SJSA1 (cell line): ENCODE measurements around the gene HPSE2. TPM values are rescaled to one million over a fixed set of nuclear protein-coding genes. Genes with fewer than 3 reads are reported as not detected.

Experiments used
- DNase-seq, 2 experiments: peaks; one replicate each; pipeline ENCODE4 v3.0.0-alpha.2; 2015 to 2020; ENCODE audit warnings: low spot score in 2 of 2, low read depth in 1 of 2
- H3K27ac ChIP-seq: fragments of 250-450 bp; sonication (Bioruptor Pico); 2 replicates; pipeline ENCODE4 v1.5.1; 2020; ENCODE audit warnings: mild to moderate bottlenecking, moderate library complexity
- H3K27me3 ChIP-seq: fragments of 250-450 bp; sonication (Bioruptor Pico); replicated peaks from 2 replicates; pipeline ENCODE4 v1.5.1; 2020; ENCODE audit warnings: mild to moderate bottlenecking, moderate library complexity
- H3K36me3 ChIP-seq: fragments of 250-450 bp; sonication (Bioruptor Pico); 2 replicates; pipeline ENCODE4 v1.5.1; 2020; ENCODE audit warnings: mild to moderate bottlenecking
- H3K4me1 ChIP-seq: fragments of 250-450 bp; sonication (Bioruptor Pico); replicated peaks from 2 replicates; pipeline ENCODE4 v1.6.1; 2021; ENCODE audit warnings: mild to moderate bottlenecking
- H3K4me3 ChIP-seq: fragments of 250-450 bp; sonication (Bioruptor Pico); 2 replicates; pipeline ENCODE4 v1.5.1; 2020; ENCODE audit warnings: mild to moderate bottlenecking
- H3K9me3 ChIP-seq: fragments of 250-450 bp; sonication (Bioruptor Pico); replicated peaks from 2 replicates; pipeline ENCODE4 v1.5.1; 2020; ENCODE audit warnings: mild to moderate bottlenecking
- total RNA-seq: library from RNA; depleted of rRNA; stranded (reverse); fragments of >200 nt; shearing (Covaris generic); gene quantifications from 2 replicates; pipeline ENCODE4 v1.2.3, GENCODE V29; 2014; rRNA removed

HPSE2 gene
- total RNA-seq, 1 experiment from 2014 or later, result not detected

DNA sequence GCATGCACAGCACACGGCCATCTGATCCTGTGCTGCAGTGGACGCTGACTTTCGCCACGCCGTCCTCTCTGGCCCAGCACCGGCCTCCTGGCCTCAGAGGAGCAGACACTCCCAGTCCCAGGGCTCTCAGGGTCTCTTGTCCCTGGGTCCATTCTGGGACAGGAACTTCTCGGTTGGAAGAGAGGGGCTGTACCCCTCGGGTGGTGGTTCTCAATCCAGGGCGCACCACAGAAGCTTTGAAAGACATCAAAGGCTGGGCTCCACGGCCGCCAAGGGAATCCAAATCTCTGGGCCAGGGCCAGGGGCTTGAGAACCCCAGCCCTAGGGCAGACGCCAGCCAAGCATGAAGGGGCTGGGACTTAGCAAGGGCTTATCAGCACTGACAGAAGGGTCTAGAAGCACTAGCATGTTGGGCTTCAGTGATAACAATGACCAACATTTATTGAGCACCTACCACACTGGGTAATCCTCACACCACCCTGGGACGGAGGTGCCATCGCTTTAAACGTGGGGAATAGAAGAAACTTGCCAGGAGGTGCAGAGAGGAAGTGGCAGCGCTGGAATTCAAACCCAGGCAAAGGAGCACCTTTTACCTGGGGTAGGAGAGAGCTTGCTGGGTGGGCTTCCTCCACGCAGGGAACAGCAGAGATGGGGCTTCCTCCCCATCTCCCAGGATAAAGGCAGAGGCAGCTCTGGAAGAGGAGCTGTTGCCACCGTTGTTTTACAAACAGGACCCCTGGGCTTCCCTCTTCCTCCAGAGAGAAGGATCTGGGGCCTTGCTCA, 818.9 kb downstream of the HPSE2 start:
- Histone ChIP-seq H3K36me3 (peaks cover 31% of the 10 kb centered on the region), H3K9me3 (no peaks in the 10 kb centered on the region), H3K4me3 (no peak overlapping the region), H3K27me3 (no peaks in the 10 kb centered on the region), H3K27ac (no peak overlapping the region), H3K4me1 (peaks cover 17% of the 10 kb centered on the region)
- DNase-seq, result peak in 1 of 2 experiments; percentile 15

DNA sequence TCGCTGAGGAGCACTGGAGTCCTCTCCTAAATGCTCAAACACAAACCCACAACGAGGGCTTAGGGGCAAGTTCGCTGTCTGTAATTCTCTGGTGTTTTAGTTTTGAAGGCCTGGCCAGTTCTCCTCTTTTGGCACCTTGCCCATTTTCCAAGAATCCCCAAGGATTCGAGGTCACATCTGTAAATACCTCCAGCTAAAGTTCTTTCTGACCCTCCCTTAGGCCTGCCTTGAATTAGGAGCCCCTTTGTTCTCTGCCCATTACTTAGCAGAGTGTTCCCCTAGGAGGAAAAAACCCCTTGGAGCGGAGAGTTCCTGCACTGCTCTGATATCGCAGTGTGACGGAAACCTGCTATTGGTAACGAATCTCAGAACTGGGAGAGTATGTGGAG, 819.9 kb downstream of the HPSE2 start:
- no peaks in the 10 kb centered on the region for H3K27me3 ChIP-seq
- H3K4me1 ChIP-seq, result peaks cover 17% of the 10 kb centered on the region
- no peak overlapping the region for H3K4me3 ChIP-seq
- no peaks in the 10 kb centered on the region for H3K9me3 ChIP-seq
- no peak overlapping the region for H3K27ac ChIP-seq
- no peak for DNase-seq
- H3K36me3 ChIP-seq, result peaks cover 23% of the 10 kb centered on the region

DNA sequence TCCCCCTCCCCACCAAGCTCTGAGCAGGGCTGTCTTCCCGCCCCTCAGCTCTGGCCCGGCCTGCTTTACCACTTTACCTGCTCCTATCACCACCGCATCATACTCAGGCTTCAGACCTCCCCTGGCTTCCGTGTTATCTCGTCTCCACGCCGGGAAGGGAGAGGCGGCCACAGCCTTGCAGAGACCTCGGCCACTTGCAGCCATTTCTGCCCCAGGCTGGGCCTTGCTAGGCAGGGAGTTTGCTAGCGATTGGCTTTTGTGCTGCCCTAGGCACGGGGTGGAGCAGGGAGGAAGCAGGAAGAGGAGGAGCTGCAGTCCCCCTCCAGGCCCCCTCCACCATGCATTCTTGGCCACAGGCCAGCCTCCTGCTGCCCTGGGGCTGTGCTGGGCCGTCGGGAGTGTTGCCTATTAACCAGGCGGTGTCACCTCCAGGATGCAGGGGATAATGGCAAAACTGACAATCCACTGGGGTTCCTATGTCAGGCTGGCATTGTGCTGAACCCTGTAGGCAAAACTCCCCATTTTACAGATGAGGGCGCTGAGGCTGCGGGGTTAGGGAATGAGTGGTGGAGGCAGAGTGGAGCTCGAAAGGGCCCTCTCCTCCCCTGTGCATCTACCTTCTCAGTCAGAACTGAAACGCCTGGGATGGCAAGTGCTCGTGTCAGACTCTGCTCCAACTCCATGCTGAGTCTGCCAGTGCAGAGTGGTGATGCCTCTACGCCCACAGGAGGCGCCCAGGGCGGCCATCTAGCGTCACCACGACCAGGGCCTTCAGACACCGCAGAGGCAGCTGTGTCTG, 820.5 kb downstream of the HPSE2 start, which contains the start of gene PYROXD2:
Gene PYROXD2 (minus strand): TSS at position 251 of the 799 bp plus-strand sequence. CDS start 47 bp downstream, at position 204.
- Histone ChIP-seq H3K36me3 (peaks cover 22% of the 10 kb centered on the region), H3K27ac (peak within 1 kb of the TSS; percentile 35), H3K4me1 (peaks cover 17% of the 10 kb centered on the region), H3K4me3 (peak within 1 kb of the TSS; percentile 52), H3K27me3 (no peaks in the 10 kb centered on the region), H3K9me3 (no peaks in the 10 kb centered on the region)
- DNase-seq, result peak; percentile 90 to 96

DNA sequence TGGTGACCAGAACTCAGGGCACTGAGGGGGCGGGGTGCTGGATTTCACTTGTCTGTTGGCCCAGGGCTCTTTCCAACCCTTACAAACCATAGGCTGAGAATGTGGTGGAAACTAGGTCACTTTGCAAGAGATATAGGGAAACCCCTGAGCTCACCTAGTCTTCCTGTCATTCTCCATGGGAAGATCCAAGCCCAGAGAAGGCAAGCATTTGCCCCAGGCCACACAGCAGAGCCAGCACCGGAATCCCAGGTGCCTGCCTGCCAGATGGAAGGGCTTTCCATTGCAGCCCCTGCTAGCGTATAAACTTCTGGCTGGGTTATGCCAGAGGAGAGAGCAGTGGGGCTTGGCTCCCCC, 821.1 kb downstream of the HPSE2 start:
- H3K27ac ChIP-seq, result peak overlapping the region; percentile 35
- no peaks in the 10 kb centered on the region for H3K9me3 ChIP-seq
- peak overlapping the region; percentile 52 for H3K4me3 ChIP-seq
- peaks cover 17% of the 10 kb centered on the region for H3K4me1 ChIP-seq
- H3K27me3 ChIP-seq, result no peaks in the 10 kb centered on the region
- DNase-seq, result peak in 1 of 2 experiments; percentile 12
- peaks cover 17% of the 10 kb centered on the region for H3K36me3 ChIP-seq

DNA sequence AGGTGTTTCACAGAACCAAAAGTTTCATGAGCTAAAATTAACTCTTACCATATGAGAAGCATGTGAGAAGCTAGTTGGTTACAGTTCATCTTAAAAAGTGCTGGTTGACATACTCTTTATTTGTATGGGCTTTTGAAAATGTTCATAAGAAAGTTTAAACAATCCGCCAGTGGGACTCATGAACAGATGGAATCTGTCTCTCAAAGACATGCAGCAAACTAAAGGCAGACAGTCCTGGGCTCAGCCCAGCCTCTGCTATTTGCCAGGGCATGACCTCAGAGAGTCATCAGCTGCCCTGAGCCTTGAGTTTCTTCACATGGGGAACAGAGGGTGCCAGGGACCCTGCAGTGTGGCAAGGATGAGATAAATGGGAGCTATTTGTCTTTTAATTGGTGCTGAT, 823.9 kb downstream of the HPSE2 start:
- peaks cover 6% of the 10 kb centered on the region for H3K36me3 ChIP-seq
- peaks cover 17% of the 10 kb centered on the region for H3K4me1 ChIP-seq
- H3K9me3 ChIP-seq, result no peaks in the 10 kb centered on the region
- no peak overlapping the region for H3K27ac ChIP-seq
- H3K4me3 ChIP-seq, result no peak overlapping the region
- DNase-seq, result no peak
- H3K27me3 ChIP-seq, result no peaks in the 10 kb centered on the region

DNA sequence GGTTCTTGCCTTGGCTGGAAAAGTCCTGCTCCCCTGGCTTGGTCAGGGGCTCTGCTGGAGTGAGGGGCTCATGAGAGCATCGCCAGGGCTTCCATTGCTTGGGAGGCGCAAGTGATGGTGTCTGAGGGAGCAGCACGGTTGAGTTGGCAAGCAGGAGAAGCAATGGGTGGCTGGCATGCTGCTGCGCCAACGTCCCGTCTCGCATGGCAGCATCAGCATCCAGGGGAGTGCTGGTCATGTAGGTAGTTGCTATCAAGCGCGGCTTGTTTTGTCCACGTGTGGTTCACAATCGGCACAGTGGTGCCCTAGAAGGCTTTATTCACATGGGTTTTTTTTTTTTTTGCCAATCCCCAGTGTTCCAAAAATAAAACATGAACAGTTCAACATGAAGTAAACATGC, 824.5 kb downstream of the HPSE2 start:
- H3K36me3 ChIP-seq, result peaks cover 6% of the 10 kb centered on the region
- H3K4me3 ChIP-seq, result no peak overlapping the region
- DNase-seq, result no peak
- peaks cover 17% of the 10 kb centered on the region for H3K4me1 ChIP-seq
- H3K9me3 ChIP-seq, result no peaks in the 10 kb centered on the region
- H3K27ac ChIP-seq, result no peak overlapping the region
- H3K27me3 ChIP-seq, result no peaks in the 10 kb centered on the region

DNA sequence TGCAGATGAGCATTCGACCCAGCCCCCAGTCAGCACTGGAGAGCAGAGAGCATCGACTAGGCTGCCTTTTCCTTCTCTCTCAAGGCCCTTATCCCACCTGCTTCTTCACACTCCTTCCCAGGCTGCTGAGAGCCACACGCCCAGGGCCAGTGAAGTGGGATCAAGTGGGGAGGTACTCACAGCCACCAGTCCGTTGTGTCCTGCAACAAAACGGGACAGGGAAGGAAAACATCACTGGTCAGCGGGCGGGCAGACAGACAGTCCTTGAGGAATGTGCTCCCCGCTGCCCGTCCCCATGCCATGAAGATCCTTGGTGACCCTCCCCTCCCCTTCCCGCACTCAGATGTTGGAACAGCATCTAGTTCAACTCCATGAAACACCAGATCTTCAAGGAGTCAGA, 824.9 kb downstream of the HPSE2 start:
- H3K4me3 ChIP-seq, result no peak overlapping the region
- H3K4me1 ChIP-seq, result peaks cover 16% of the 10 kb centered on the region
- peaks cover 6% of the 10 kb centered on the region for H3K36me3 ChIP-seq
- no peaks in the 10 kb centered on the region for H3K27me3 ChIP-seq
- H3K9me3 ChIP-seq, result no peaks in the 10 kb centered on the region
- H3K27ac ChIP-seq, result no peak overlapping the region
- DNase-seq, result no peak

DNA sequence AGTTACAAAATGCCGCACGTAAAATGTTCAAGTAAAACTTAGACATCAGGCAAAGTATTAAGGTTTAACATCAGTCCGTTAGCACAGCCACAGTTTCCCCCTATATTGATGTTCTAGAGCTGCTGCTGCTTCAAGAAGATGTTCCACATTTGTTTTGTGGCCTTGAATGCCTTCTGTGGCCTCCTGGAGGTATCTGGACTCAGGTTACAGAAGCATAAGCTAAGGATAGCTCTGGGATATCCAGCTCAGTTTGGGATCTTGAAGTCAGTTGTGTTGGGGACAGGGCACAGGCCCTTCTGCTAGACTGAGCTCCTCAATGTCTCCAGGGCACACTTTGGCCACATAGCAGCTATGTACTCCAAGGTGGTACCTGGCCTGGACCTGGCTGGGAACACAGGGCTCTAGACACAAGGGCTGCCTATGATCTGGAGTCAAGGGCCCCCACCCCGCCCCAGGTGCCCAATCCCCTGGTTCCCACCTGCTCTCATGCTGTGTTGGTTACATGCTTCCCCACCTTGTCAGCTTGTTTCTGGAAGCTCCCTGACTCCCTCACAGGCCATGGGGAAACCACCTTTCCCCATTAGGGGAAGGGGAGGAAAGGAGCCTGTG, 825.4 kb downstream of the HPSE2 start:
- peaks cover 11% of the 10 kb centered on the region for H3K4me1 ChIP-seq
- H3K9me3 ChIP-seq, result no peaks in the 10 kb centered on the region
- H3K27ac ChIP-seq, result no peak overlapping the region
- H3K36me3 ChIP-seq, result peaks cover 6% of the 10 kb centered on the region
- H3K27me3 ChIP-seq, result no peaks in the 10 kb centered on the region
- no peak overlapping the region for H3K4me3 ChIP-seq
- DNase-seq, result no peak

DNA sequence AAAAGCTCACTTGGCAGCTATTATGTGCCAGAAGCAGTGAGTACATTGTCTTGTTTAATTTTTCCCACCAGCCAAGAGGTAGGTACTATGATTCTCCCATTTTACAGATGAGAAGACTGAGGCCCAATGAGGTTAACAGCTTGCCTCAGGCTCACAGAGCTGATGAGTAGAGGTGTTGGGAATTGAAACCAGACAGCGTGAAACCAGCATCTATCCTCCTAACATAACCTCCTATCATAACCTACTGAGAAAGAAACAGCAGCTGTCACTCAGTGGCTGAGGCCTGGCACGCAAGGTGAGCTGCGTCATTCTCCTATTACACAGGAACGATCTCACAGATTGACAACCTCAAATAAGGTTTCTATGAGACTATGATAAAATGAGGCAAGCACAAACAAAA, 826.9 kb downstream of the HPSE2 start:
- H3K4me1 ChIP-seq, result peaks cover 14% of the 10 kb centered on the region
- peaks cover 3% of the 10 kb centered on the region for H3K36me3 ChIP-seq
- no peaks in the 10 kb centered on the region for H3K27me3 ChIP-seq
- H3K4me3 ChIP-seq, result no peak overlapping the region
- DNase-seq, result no peak
- H3K9me3 ChIP-seq, result no peaks in the 10 kb centered on the region
- no peak overlapping the region for H3K27ac ChIP-seq

DNA sequence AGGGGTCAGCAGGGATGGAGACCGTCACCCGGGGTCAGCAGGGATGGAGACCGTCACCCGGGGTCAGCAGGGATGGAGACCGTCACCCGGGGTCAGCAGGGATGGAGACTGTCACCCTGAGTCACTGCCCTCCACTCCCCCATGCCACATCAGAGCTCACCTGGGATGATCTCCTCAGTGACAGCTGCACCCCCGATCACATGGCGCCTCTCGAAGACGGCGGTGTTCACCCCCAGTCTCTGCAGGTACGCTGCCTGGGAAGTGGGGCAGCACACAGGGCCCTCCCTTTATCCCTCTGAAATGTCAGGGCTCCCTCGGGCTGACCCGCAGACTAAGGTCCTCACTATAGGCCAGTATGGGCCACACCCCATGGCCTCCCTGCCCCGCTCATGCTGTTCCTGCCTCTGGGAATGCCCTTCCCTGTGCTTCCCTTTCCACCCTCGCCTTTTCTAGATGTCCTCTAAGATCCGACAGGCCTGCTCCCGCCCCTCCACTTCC, 827.9 kb downstream of the HPSE2 start:
- H3K4me3 ChIP-seq, result no peak overlapping the region
- peaks cover 9% of the 10 kb centered on the region for H3K36me3 ChIP-seq
- DNase-seq, result no peak
- H3K9me3 ChIP-seq, result no peaks in the 10 kb centered on the region
- H3K27me3 ChIP-seq, result no peaks in the 10 kb centered on the region
- H3K27ac ChIP-seq, result no peak overlapping the region
- H3K4me1 ChIP-seq, result peaks cover 17% of the 10 kb centered on the region

Other genes starting within 250 kb of the HPSE2 start
- not detected in 2 replicates for gene CNNM1, start 93.5 kb upstream of the HPSE2 start, total RNA-seq
- 28.3 and 37.1 TPM in 2 replicates for gene GOT1, start 194.8 kb upstream of the HPSE2 start, total RNA-seq